Stomach (tissue), 9 donors: ENCODE data around the gene PCYT2. TPM values are rescaled to one million over a fixed set of nuclear protein-coding genes. Genes with fewer than 3 reads are reported as not detected.

Experiments used
- DNase-seq, 2 donors: peaks; one replicate each; pipeline versions ENCODE4 v3.0.0 to v3.0.0-alpha.2; 2013 to 2019
- H3K27ac ChIP-seq, 5 donors: fragments of 200-600 bp in 4 of 5; sonication (generic) in 4 of 5; one replicate each; pipeline ENCODE4 v1.5.1; 2013 to 2019; ENCODE audit warnings: mild to moderate bottlenecking in 1 of 5, moderate library complexity in 1 of 5
- H3K27me3 ChIP-seq, 3 donors: fragments of 200-600 bp; sonication (generic); one replicate each; pipeline ENCODE4 v1.5.1; 2017 to 2019; ENCODE audit warnings: mixed run types in 1 of 3
- H3K36me3 ChIP-seq, 4 donors: fragments of 200-600 bp; sonication (generic); 1 replicate in 3 of 4; 2 replicates in 1 of 4; pipeline ENCODE4 v1.5.1; 2016 to 2019
- H3K4me1 ChIP-seq, 4 donors: fragments of 200-600 bp; sonication (generic); one replicate each; pipeline ENCODE4 v1.5.1; 2016 to 2019
- H3K4me3 ChIP-seq, 4 donors: fragments of 200-600 bp; sonication (generic) in 3 of 4; one replicate each; pipeline ENCODE4 v1.5.1; 2016 to 2019; ENCODE audit warnings: mild to moderate bottlenecking in 1 of 4
- H3K9me3 ChIP-seq, 4 donors: fragments of 200-600 bp; sonication (generic); one replicate each; pipeline ENCODE4 v1.5.1; 2016 to 2019
- EP300 ChIP-seq: sonication (generic); formaldehyde crosslinking; IDR thresholded peaks from one replicate; pipeline ENCODE4 v1.6.1; 2017; ENCODE audit warnings: antibody characterized with exemption
- POLR2A ChIP-seq, 4 donors: fragments of 450-650 bp; IDR thresholded peaks; one replicate each; pipeline ENCODE4 v1.6.1; 2016; ENCODE audit warnings: antibody characterized with exemption in 4 of 4, control low read depth in 2 of 4, mild to moderate bottlenecking in 1 of 4, moderate library complexity in 1 of 4
- POLR2AphosphoS5 ChIP-seq, 3 donors: sonication (generic); formaldehyde crosslinking; IDR thresholded peaks; one replicate each; pipeline ENCODE4 v1.6.1; 2016; ENCODE audit warnings: antibody characterized with exemption in 3 of 3
- WGBS, 5 donors: extraction: QIAGEN DNeasy Blood & Tissue Kit in 3 of 5; methylation state at CpG; one replicate each; pipeline versions ENCODE4 v1.1.5 to v1.1.7; 2013 to 2018; 5-methylcytosine and 5-hydroxymethylcytosine counted together
- intact Hi-C: fragments of 100-400 bp; cut with DNase I; formaldehyde crosslinking; loops from one replicate; pipeline ENCODE4 v1.15.1; 2023; ENCODE audit warnings: low total_unique reads
- polyA plus RNA-seq, 3 donors: library from polyadenylated mRNA; stranded (reverse); fragments of 200-250 nt; gene quantifications; one replicate each; pipeline ENCODE4 v1.2.3, GENCODE V29; 2013
- total RNA-seq, 5 donors: library from RNA; depleted of rRNA; stranded (reverse); fragments of >200 nt; gene quantifications; one replicate each; pipeline versions ENCODE4 v1.1.0 to v1.2.3, GENCODE V29; 2014 to 2016
- TF ChIP-seq, protein P1 (sequence below), 7 experiments: fragments of 450-650 bp in 4 of 7; fragments of 200-600 bp in 3 of 7; sonication (generic) in 3 of 7; IDR thresholded peaks; one replicate each; pipeline ENCODE4 v1.5.1; 2016 to 2019; ENCODE audit warnings: antibody characterized with exemption in 7 of 7, control low read depth in 2 of 7, mild to moderate bottlenecking in 1 of 7
- donor health status: healthy with polysubstance abuse.
- donor health status: Bipolar disorder and iron deficiency.
- donor health status: healthy.

The PCYT2 gene
- total and polyA plus RNA-seq, 8 donors, result 17.5 to 119 (median 41.2) TPM

DNA sequence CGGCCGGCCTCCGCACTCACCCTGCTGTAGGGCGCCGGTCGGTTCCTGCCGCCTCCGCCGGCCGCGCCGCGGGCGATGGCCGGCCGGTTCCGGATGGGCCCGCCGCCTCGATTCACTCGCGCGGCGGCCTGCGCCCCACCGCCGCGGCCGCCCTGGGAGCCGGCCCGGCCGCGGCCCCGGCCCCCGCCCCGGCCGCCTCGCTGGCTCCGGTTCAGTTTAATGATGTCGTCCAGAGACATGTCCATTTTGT, 20.0 kb downstream of the PCYT2 start:
- WGBS, 5 donors, result 0 to 1% (median 0%) methylated on average over 1 to 40 of the region's 40 CpGs; no CpG with 5 or more reads in 1 of the 5 donors
- Histone ChIP-seq H3K4me3 (peak overlapping the region; percentile 77 to 98 (median 93)), H3K4me1 (peaks cover 23 to 42% (median 36%) of the 10 kb centered on the region in 4 donors), H3K27ac (peak overlapping the region; percentile 75 to 96 (median 95)), H3K27me3 (no peaks in the 10 kb centered on the region), H3K9me3 (no peaks in the 10 kb centered on the region), H3K36me3 (peaks cover 42 to 72% (median 64%) of the 10 kb centered on the region in 4 donors)
- TF ChIP-seq POLR2AphosphoS5 (IDR thresholded peaks at IDR 0.05), result no peak
- no peak for TF ChIP-seq EP300
- TF ChIP-seq, protein P1, sequence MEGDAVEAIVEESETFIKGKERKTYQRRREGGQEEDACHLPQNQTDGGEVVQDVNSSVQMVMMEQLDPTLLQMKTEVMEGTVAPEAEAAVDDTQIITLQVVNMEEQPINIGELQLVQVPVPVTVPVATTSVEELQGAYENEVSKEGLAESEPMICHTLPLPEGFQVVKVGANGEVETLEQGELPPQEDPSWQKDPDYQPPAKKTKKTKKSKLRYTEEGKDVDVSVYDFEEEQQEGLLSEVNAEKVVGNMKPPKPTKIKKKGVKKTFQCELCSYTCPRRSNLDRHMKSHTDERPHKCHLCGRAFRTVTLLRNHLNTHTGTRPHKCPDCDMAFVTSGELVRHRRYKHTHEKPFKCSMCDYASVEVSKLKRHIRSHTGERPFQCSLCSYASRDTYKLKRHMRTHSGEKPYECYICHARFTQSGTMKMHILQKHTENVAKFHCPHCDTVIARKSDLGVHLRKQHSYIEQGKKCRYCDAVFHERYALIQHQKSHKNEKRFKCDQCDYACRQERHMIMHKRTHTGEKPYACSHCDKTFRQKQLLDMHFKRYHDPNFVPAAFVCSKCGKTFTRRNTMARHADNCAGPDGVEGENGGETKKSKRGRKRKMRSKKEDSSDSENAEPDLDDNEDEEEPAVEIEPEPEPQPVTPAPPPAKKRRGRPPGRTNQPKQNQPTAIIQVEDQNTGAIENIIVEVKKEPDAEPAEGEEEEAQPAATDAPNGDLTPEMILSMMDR (IDR thresholded peaks at IDR 0.05), result no peak
- TF ChIP-seq POLR2A (IDR thresholded peaks at IDR 0.05), result no peak
- intact Hi-C loops, result no loop called here
- DNase-seq, result no peak

DNA sequence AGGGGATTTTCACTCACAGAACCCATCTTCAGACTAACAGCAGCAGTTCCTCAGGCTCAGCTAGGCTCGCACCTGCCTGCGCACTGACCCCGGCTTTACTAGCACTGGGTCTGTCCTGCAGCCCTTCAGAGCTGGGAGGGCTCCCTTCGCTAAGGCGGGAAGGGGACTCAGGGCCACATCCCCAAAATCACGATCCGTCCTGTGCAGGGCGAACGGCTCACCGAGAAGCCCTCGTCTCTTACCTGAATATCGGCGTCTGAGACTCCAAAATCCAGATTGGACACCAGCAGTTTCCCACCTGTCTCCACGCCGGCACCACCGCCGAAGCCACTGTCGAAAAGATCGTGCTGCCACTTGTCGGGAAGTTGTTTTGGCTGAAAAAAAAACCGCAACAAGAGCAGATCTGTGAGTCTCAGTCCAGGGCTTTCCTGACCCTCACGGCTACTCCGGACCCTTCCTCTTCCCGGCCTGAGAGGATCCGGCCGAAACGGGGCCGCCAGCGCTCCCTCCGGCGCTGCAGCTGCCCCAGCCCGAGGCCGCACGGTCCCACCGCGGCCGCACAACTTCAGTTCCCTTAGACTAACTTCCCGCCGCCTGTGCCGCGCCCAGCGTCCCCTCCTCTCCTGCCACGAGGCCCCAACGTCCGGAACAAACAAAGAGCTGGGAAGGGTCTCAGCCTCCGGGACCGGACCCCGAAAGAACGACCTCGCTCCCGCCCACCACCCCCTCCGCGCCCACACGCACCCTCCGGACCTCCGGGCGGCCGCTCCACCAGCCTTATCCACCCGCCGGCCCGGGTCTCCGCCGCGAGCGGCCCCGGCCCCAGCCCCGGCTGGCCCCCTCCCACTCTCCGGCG, 20.5 kb downstream of the PCYT2 start:
- H3K27me3 ChIP-seq, result no peaks in the 10 kb centered on the region
- H3K27ac ChIP-seq, result peak overlapping the region; percentile 75 to 96 (median 95)
- H3K4me3 ChIP-seq, result peak overlapping the region; percentile 77 to 98 (median 93)
- peaks cover 23 to 42% (median 36%) of the 10 kb centered on the region in 4 donors for H3K4me1 ChIP-seq
- WGBS, 5 donors, result 4 to 18% (median 6%) methylated on average over 22 to 69 of the region's 69 CpGs
- intact Hi-C loops, result no loop called here
- peaks cover 36 to 72% (median 64%) of the 10 kb centered on the region in 4 donors for H3K36me3 ChIP-seq
- DNase-seq, result peak in 1 of 2 donors; percentile 62
- TF ChIP-seq POLR2A (IDR thresholded peaks at IDR 0.05) (no peak), POLR2AphosphoS5 (IDR thresholded peaks at IDR 0.05) (no peak), EP300 (no peak)
- TF ChIP-seq, protein P1 (IDR thresholded peaks at IDR 0.05), result no peak
- no peaks in the 10 kb centered on the region for H3K9me3 ChIP-seq

DNA sequence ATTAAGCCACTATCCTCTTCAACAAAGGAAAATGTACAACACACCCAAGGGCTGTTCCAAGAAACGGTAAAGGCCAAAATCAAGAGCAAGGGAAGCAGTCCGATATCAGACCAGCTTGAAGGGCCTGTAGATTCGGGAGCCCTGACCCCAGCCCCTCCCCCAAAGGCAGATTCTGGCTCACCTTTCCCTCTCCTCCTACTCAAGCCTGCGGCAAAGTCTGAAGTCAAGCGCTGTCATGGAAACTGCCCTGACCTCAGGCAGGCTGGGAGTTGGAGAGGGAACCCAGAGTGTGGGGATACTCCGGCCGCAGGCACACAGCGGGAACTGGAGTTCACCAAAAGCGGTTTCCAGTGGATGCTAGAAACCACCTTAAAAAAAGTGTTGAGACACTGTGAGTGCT, 21.6 kb downstream of the PCYT2 start:
- no peak for TF ChIP-seq POLR2A (IDR thresholded peaks at IDR 0.05)
- TF ChIP-seq POLR2AphosphoS5 (IDR thresholded peaks at IDR 0.05), result no peak
- TF ChIP-seq, protein P1 (IDR thresholded peaks at IDR 0.05), result no peak
- TF ChIP-seq EP300, result no peak
- Histone ChIP-seq H3K9me3 (no peaks in the 10 kb centered on the region), H3K27me3 (no peaks in the 10 kb centered on the region), H3K27ac (no peak overlapping the region), H3K4me3 (peak overlapping the region in 2 of 4 donors; percentile 90 to 98), H3K4me1 (peaks cover 23 to 42% (median 36%) of the 10 kb centered on the region in 4 donors), H3K36me3 (peaks cover 33 to 72% (median 64%) of the 10 kb centered on the region in 4 donors)
- no peak for DNase-seq
- intact Hi-C loops, result no loop called here
- 79 to 89% (median 86%) methylated on average over 9 of the region's 9 CpGs for WGBS, 5 donors

DNA sequence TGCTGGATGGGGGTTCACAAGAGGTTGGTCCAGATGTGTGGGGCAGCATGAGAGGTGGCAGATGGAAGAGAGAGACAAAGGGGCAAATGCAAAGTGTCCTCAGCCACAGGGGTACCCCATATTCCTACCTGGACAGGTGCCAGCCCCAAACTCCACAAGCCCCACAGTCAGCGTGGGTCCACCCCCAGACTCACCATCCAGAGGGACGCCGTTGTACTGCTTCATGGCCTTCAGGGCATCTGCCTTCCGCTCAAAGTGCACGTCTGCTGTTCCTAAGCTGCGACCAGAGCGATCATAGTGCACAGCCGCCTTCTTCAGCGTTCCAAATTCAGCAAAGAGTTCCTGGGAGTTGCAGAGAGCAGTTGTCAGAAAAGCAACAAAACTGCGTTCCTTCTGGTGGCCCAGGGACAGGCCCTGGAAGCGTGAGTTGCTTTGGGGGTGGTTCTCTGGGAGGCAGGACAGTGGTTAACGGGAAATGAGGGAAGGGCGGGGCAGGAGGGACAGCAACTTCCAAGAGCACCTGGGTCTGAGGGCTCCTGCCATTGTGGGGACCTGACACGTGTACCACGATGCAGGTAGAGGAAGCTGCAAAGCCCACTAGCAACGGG, 22.1 kb downstream of the PCYT2 start:
- intact Hi-C loops, result no loop called here
- no peak overlapping the region for H3K4me3 ChIP-seq
- no peaks in the 10 kb centered on the region for H3K9me3 ChIP-seq
- WGBS, 5 donors, result 90 to 92% (median 91%) methylated on average over 15 to 16 of the region's 16 CpGs
- H3K27ac ChIP-seq, result no peak overlapping the region
- peaks cover 33 to 72% (median 64%) of the 10 kb centered on the region in 4 donors for H3K36me3 ChIP-seq
- no peaks in the 10 kb centered on the region for H3K27me3 ChIP-seq
- DNase-seq, result no peak
- TF ChIP-seq, protein P1 (IDR thresholded peaks at IDR 0.05), result no peak
- no peak for TF ChIP-seq POLR2A (IDR thresholded peaks at IDR 0.05)
- TF ChIP-seq POLR2AphosphoS5 (IDR thresholded peaks at IDR 0.05), result no peak
- TF ChIP-seq EP300, result no peak
- H3K4me1 ChIP-seq, result peaks cover 23 to 42% (median 36%) of the 10 kb centered on the region in 4 donors
